Astrocyte (in vitro differentiated cells and primary cell): ENCODE data around the gene COL19A1. TPM values are rescaled to one million over a fixed set of nuclear protein-coding genes. Genes with fewer than 3 reads are reported as not detected.

ENCODE experiments used
- DNase-seq: peaks from one replicate; pipeline ENCODE4 v3.0.0-alpha.2; 2010; ENCODE audit warnings: low read depth
- FAIRE-seq: peaks from 2 replicates; lab custom pipeline; 2011; peaks lifted over from hg19 to GRCh38; lab: Jason Lieb, UNC
- H2AFZ ChIP-seq: 2 replicates; pipeline ENCODE4 v1.6.0; 2012; ENCODE audit warnings: low read depth, low read length, inconsistent platforms
- H3K27ac ChIP-seq: 2 replicates; pipeline ENCODE4 v1.5.1; 2011; ENCODE audit warnings: low read depth, low read length, inconsistent platforms
- H3K27me3 ChIP-seq: 2 replicates; pipeline ENCODE4 v1.6.0; 2011; ENCODE audit warnings: low read length, inconsistent platforms; ENCODE audit not compliant: insufficient read depth
- H3K36me3 ChIP-seq: 2 replicates; pipeline ENCODE4 v1.5.1; 2011; ENCODE audit warnings: low read length, inconsistent platforms; ENCODE audit not compliant: insufficient read depth
- H3K4me1 ChIP-seq: 2 replicates; pipeline ENCODE4 v1.5.1; 2011; ENCODE audit warnings: low read length, inconsistent platforms; ENCODE audit not compliant: insufficient read depth
- H3K4me2 ChIP-seq: 2 replicates; pipeline ENCODE4 v1.6.0; 2012; ENCODE audit warnings: low read length, inconsistent platforms
- H3K4me3 ChIP-seq: 2 replicates; pipeline ENCODE4 v1.5.1; 2011; ENCODE audit warnings: low read depth, mild to moderate bottlenecking, low read length, inconsistent platforms; ENCODE audit not compliant: insufficient read depth
- H3K79me2 ChIP-seq: 2 replicates; pipeline ENCODE4 v1.6.0; 2012; ENCODE audit warnings: mild to moderate bottlenecking, low read length, inconsistent platforms; ENCODE audit not compliant: insufficient read depth
- H3K9ac ChIP-seq: 2 replicates; pipeline ENCODE4 v1.6.0; 2012; ENCODE audit warnings: mild to moderate bottlenecking, low read length, inconsistent platforms
- H3K9me3 ChIP-seq: 2 replicates; pipeline ENCODE4 v1.5.1; 2012; ENCODE audit warnings: low read depth, mild to moderate bottlenecking, low read length, inconsistent platforms; ENCODE audit not compliant: insufficient read depth
- H4K20me1 ChIP-seq: 2 replicates; pipeline ENCODE4 v1.6.0; 2012; ENCODE audit warnings: low read length, inconsistent platforms; ENCODE audit not compliant: insufficient read depth
- H3K27ac Mint-ChIP-seq: one replicate; pipeline ENCODE4 v1.8.0; 2021; ENCODE audit warnings: mild to moderate bottlenecking, mixed read lengths; ENCODE audit not compliant: unreplicated experiment
- H3K27me3 Mint-ChIP-seq: one replicate; pipeline ENCODE4 v1.8.0; 2021; ENCODE audit warnings: low read depth, mixed read lengths; ENCODE audit not compliant: unreplicated experiment
- H3K36me3 Mint-ChIP-seq: one replicate; pipeline ENCODE4 v1.8.0; 2021; ENCODE audit warnings: low read depth, mixed read lengths; ENCODE audit not compliant: unreplicated experiment
- H3K4me1 Mint-ChIP-seq: one replicate; pipeline ENCODE4 v1.8.0; 2021; ENCODE audit warnings: low read depth, mixed read lengths; ENCODE audit not compliant: unreplicated experiment
- H3K4me3 Mint-ChIP-seq: one replicate; pipeline ENCODE4 v1.8.0; 2021; ENCODE audit warnings: mild to moderate bottlenecking, moderate library complexity, mixed read lengths; ENCODE audit not compliant: unreplicated experiment
- H3K9me3 Mint-ChIP-seq: one replicate; pipeline ENCODE4 v1.8.0; 2021; ENCODE audit warnings: mild to moderate bottlenecking, mixed read lengths; ENCODE audit not compliant: unreplicated experiment
- EZH2 ChIP-seq: IDR thresholded peaks from 2 replicates; pipeline ENCODE4 v1.6.1; 2012; ENCODE audit warnings: mild to moderate bottlenecking, low read length, inconsistent platforms; ENCODE audit not compliant: insufficient read depth
- total RNA-seq: library from RNA; stranded (reverse); gene quantifications from 2 replicates; pipeline ENCODE4 v1.2.1, GENCODE V29; 2021
- TF ChIP-seq, protein P1 (sequence below): IDR thresholded peaks from 2 replicates; pipeline ENCODE4 v1.5.1; 2011; ENCODE audit warnings: low read depth, mild to moderate bottlenecking, inconsistent platforms, low read length, moderate library complexity; ENCODE audit not compliant: insufficient read depth

The COL19A1 gene
- total RNA-seq, 1 donor from 2014 or later, result 0.18 TPM

DNA sequence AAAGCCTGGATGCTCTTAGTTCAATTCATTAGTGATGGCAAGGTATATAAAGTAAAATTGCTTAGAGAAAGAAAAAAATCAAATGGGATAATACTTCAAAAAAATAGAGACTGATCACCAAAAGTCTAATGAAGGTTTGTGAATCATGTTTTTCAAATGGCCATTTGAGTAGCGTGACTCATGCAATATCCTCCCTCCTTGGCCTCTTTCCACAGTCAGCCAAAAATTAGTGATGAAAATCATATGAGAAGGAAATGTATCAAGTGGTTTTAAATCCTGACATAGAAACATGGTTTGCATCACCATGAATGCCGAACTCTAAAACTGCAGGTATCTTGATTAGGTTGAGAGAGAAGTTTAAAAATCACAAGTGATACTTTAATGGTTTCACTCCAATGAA lies 1.2 kb upstream of the COL19A1 start:
- no peaks in the 10 kb centered on the region for H3K36me3 ChIP-seq

DNA sequence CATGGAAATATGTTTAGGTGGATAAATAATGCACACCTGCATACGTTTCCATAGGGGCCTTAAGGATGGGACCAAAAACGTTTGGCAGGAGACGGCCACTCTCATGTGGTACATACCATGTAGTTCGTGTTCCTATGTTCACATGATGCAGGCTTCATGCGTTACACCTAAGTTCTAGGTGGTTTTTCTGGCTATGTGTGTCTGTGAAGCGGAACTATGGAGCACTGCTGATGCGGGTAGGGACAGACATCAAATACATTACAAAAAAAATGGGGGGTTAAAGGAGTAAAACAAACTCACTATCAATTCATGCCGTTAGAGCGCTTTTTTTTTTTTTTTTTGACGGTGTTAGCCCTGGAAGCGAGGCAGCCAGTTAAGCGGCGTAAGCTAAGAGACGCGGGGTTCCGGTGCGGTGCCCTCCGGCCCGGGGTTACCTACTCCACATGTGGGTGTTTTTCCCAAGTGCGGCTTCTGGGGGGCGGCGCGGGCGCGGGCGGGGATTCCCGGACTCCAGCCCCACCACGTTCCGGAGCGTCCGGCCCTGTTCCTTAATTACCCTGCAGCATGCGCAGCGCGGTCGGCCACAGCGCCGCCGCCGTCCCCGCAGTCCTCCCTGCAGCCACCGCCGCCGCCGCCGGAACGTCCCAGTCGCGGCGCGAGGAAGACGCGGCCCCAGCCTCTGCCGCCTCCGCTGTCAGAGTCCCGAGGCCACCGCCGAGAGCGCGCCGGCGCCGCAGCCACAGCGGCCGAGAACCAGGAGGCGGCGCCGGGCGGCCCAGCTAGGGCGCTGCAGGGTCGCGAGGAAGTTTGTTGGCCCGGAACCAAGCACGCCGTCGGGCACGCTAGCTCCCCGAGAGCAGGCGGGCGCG lies 648 bp downstream of the COL19A1 start:
- FAIRE-seq (no peak), DNase-seq (no peak)
- H3K79me2 ChIP-seq, result no peaks in the 10 kb centered on the region
- no peaks in the 10 kb centered on the region for H3K36me3 Mint-ChIP-seq
- H3K27ac ChIP-seq, result no peak overlapping the region
- peaks cover 7% of the 10 kb centered on the region for H3K4me1 Mint-ChIP-seq
- H3K4me3 ChIP-seq, result peak overlapping the region; percentile 68
- peaks cover 20% of the 10 kb centered on the region for H3K27me3 Mint-ChIP-seq
- TF ChIP-seq, protein P1, sequence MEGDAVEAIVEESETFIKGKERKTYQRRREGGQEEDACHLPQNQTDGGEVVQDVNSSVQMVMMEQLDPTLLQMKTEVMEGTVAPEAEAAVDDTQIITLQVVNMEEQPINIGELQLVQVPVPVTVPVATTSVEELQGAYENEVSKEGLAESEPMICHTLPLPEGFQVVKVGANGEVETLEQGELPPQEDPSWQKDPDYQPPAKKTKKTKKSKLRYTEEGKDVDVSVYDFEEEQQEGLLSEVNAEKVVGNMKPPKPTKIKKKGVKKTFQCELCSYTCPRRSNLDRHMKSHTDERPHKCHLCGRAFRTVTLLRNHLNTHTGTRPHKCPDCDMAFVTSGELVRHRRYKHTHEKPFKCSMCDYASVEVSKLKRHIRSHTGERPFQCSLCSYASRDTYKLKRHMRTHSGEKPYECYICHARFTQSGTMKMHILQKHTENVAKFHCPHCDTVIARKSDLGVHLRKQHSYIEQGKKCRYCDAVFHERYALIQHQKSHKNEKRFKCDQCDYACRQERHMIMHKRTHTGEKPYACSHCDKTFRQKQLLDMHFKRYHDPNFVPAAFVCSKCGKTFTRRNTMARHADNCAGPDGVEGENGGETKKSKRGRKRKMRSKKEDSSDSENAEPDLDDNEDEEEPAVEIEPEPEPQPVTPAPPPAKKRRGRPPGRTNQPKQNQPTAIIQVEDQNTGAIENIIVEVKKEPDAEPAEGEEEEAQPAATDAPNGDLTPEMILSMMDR, result no peak
- no peak for TF ChIP-seq EZH2
- H3K4me1 ChIP-seq, result peaks cover 10% of the 10 kb centered on the region
- no peaks in the 10 kb centered on the region for H4K20me1 ChIP-seq
- H2AFZ ChIP-seq, result peak overlapping the region; percentile 79
- H3K27ac Mint-ChIP-seq, result no peak overlapping the region
- peak overlapping the region; percentile 86 for H3K4me3 Mint-ChIP-seq
- H3K27me3 ChIP-seq, result peaks cover 4% of the 10 kb centered on the region
- no peaks in the 10 kb centered on the region for H3K36me3 ChIP-seq
- peak overlapping the region; percentile 96 for H3K4me2 ChIP-seq
- no peaks in the 10 kb centered on the region for H3K9me3 Mint-ChIP-seq
- no peaks in the 10 kb centered on the region for H3K9me3 ChIP-seq
- peak overlapping the region; percentile 76 for H3K9ac ChIP-seq

More for the DNA sequence above, 1.2 kb upstream of the COL19A1 start:
- Histone ChIP-seq H3K4me3 (no peak overlapping the region), H3K27me3 (peaks cover 2% of the 10 kb centered on the region), H4K20me1 (no peaks in the 10 kb centered on the region), H3K4me2 (no peak overlapping the region), H3K9me3 (no peaks in the 10 kb centered on the region), H3K27ac (no peak overlapping the region), H3K4me1 (peaks cover 10% of the 10 kb centered on the region), H3K9ac (no peak overlapping the region), H3K79me2 (no peaks in the 10 kb centered on the region), H2AFZ (no peak overlapping the region)
- no peaks in the 10 kb centered on the region for H3K9me3 Mint-ChIP-seq
- peaks cover 9% of the 10 kb centered on the region for H3K4me1 Mint-ChIP-seq
- FAIRE-seq, result no peak
- H3K36me3 Mint-ChIP-seq, result no peaks in the 10 kb centered on the region
- TF ChIP-seq EZH2, result no peak
- TF ChIP-seq, protein P1, result no peak
- peak; percentile 37 for DNase-seq
- H3K27me3 Mint-ChIP-seq, result peaks cover 17% of the 10 kb centered on the region
- no peak overlapping the region for H3K4me3 Mint-ChIP-seq
- H3K27ac Mint-ChIP-seq, result no peak overlapping the region

DNA sequence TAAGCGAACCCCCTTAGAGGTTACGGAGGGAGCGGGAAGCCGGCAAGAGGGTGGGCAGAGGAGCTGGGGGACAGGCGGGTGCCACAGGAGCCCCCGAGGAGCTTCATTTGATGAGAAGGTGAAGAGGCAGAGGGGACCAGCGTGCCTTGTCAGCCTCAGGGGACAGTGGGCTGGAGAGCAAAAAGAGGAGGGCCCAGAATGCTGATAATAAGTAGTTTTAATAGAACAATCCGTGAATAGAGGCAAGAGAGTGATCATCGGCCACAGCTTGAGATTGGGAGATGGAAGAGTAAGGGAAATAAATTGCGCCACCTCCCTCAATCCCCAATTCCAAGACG lies 1.3 kb downstream of the COL19A1 start:
- no peak for FAIRE-seq
- TF ChIP-seq, protein P1, result no peak
- TF ChIP-seq EZH2, result no peak
- Mint-ChIP-seq H3K4me1 (peaks cover 6% of the 10 kb centered on the region), H3K36me3 (no peaks in the 10 kb centered on the region), H3K4me3 (peak overlapping the region; percentile 82), H3K27me3 (peaks cover 20% of the 10 kb centered on the region), H3K27ac (no peak overlapping the region), H3K9me3 (no peaks in the 10 kb centered on the region)
- H3K9ac ChIP-seq, result peak overlapping the region; percentile 76
- no peaks in the 10 kb centered on the region for H3K9me3 ChIP-seq
- H3K4me1 ChIP-seq, result peaks cover 10% of the 10 kb centered on the region
- peak overlapping the region; percentile 79 for H2AFZ ChIP-seq
- peaks cover 4% of the 10 kb centered on the region for H3K27me3 ChIP-seq
- H3K36me3 ChIP-seq, result no peaks in the 10 kb centered on the region
- H3K27ac ChIP-seq, result no peak overlapping the region
- H3K4me3 ChIP-seq, result peak overlapping the region; percentile 68
- H4K20me1 ChIP-seq, result no peaks in the 10 kb centered on the region
- H3K4me2 ChIP-seq, result peak overlapping the region; percentile 96
- no peak for DNase-seq
- no peaks in the 10 kb centered on the region for H3K79me2 ChIP-seq
